Upper lobe of right lung (tissue), 1 donor: ENCODE results near the gene MYO18B. TPM values are rescaled to one million over a fixed set of nuclear protein-coding genes. Genes with fewer than 3 reads are reported as not detected.

Experiments
- ATAC-seq: fragments of 200-7000 bp; cut with Tn5 transposase; one replicate; pipeline ENCODE4 v1.9.1; 2020; ENCODE audit warnings: mild to moderate bottlenecking, moderate library complexity
- DNase-seq: peaks from one replicate; pipeline ENCODE4 v3.0.0-alpha.2; 2020
- H3K27ac ChIP-seq: fragments of 200-600 bp; one replicate; pipeline ENCODE4 v1.8.0; 2022
- H3K27me3 ChIP-seq: fragments of 200-600 bp; one replicate; pipeline ENCODE4 v1.8.0; 2022; ENCODE audit warnings: mild to moderate bottlenecking
- H3K36me3 ChIP-seq: fragments of 200-600 bp; one replicate; pipeline ENCODE4 v1.8.0; 2022
- H3K4me1 ChIP-seq: fragments of 200-600 bp; one replicate; pipeline ENCODE4 v1.8.0; 2022
- H3K4me3 ChIP-seq: fragments of 200-600 bp; one replicate; pipeline ENCODE4 v1.8.0; 2022; ENCODE audit warnings: mild to moderate bottlenecking
- H3K9me3 ChIP-seq: fragments of 200-600 bp; one replicate; pipeline ENCODE4 v1.8.0; 2022
- intact Hi-C: fragments of 100-400 bp; cut with DNase I; formaldehyde crosslinking; loops from one replicate; pipeline ENCODE4 v1.11.0; 2022
- total RNA-seq: library from RNA; stranded (reverse); fragmentation: NEBNext Ultra II Directional; extraction: Animal tissue kit (Norgen Biotek cat#: 25700); gene quantifications from one replicate; pipeline ENCODE4 v1.2.1, GENCODE V29; 2021
- TF ChIP-seq, protein P1 (sequence below): fragments of 200-600 bp; IDR thresholded peaks from one replicate; pipeline ENCODE4 v1.8.0; 2022; ENCODE audit warnings: antibody characterized with exemption
- donor health status: DM: no; HTN: yes; CAD: no; lungs with severe emphysema.

MYO18B gene
- total RNA-seq, 1 donor from 2014 or later, result 0.14 TPM

DNA sequence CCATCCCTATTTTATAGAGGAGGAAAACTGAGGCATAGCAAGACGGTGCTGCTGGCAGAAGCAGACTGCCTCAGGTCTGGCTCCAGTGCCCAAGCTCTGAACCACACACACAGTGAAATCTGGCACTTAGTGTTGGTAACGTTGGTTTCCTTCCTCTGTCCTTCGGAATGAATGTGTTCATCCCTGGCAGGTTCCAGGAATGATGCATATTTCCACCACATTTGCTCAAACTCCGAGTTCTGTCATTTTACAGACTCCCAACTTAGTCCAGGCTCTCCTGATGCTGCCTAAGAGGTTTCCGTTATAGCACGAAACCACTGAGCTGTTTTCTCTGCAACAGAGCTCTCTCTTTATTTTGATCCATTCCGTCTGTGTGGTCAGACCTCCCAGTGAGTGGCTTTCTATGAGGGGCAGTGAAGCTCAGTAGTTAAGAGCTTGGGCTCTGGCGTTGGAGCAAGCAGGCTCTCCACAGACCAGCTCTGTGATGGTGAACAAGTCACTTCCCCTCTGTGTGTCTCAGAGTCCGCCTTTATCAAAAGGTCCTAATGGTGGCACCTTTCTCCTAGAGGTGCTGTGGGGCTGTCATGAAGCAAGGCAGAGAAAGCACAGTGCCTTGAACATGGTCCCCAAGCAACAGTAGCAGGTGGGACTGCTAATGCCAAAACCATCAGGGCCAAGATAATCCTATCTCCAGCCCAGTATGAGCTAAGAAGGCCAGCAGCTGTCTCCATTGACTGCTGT is 200.3 kb downstream of the MYO18B start:
- H3K27ac ChIP-seq, result no peak overlapping the region
- intact Hi-C loops, result no loop called here
- no peak for ATAC-seq

DNA sequence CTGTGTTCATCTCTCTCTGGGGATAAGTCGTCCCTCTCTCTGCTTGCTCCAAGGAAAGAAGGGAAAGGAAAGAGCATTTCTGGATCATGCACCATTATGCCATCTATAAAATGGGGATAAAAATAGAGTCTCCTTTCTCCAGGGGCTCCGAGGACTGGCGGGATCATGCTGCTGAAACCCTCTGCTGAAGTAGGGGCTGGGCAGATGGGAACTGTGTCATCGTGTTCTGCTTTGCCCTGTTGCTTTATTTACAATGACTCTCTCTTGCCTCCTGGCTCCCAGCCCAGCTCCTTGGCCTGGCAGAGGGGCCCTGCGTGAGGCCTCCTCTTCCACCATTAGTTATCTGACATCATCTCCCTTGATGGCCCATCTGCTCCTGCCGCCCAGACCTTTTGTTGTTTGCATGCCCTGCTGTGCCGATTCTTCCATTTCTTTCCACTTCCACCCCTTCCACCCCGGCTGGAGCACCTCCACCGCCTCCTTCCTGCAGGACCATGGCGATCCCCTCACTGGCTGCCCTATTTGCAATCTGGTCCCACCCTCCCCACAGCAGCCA is 200.9 kb downstream of the MYO18B start:
- no peaks in the 10 kb centered on the region for H3K36me3 ChIP-seq
- TF ChIP-seq, protein P1, sequence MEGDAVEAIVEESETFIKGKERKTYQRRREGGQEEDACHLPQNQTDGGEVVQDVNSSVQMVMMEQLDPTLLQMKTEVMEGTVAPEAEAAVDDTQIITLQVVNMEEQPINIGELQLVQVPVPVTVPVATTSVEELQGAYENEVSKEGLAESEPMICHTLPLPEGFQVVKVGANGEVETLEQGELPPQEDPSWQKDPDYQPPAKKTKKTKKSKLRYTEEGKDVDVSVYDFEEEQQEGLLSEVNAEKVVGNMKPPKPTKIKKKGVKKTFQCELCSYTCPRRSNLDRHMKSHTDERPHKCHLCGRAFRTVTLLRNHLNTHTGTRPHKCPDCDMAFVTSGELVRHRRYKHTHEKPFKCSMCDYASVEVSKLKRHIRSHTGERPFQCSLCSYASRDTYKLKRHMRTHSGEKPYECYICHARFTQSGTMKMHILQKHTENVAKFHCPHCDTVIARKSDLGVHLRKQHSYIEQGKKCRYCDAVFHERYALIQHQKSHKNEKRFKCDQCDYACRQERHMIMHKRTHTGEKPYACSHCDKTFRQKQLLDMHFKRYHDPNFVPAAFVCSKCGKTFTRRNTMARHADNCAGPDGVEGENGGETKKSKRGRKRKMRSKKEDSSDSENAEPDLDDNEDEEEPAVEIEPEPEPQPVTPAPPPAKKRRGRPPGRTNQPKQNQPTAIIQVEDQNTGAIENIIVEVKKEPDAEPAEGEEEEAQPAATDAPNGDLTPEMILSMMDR, result no peak
- H3K9me3 ChIP-seq, result no peaks in the 10 kb centered on the region
- no peak for ATAC-seq
- no peaks in the 10 kb centered on the region for H3K4me1 ChIP-seq
- no peak for DNase-seq
- H3K27me3 ChIP-seq, result peaks cover 9% of the 10 kb centered on the region
- intact Hi-C loops, result no loop called here
- no peak overlapping the region for H3K4me3 ChIP-seq
- no peak overlapping the region for H3K27ac ChIP-seq

More for the DNA sequence above, 200.3 kb downstream of the MYO18B start:
- H3K4me1 ChIP-seq, result no peaks in the 10 kb centered on the region
- DNase-seq, result no peak
- no peaks in the 10 kb centered on the region for H3K36me3 ChIP-seq
- H3K27me3 ChIP-seq, result peaks cover 9% of the 10 kb centered on the region
- no peak overlapping the region for H3K4me3 ChIP-seq
- TF ChIP-seq, protein P1, result no peak
- H3K9me3 ChIP-seq, result no peaks in the 10 kb centered on the region

DNA sequence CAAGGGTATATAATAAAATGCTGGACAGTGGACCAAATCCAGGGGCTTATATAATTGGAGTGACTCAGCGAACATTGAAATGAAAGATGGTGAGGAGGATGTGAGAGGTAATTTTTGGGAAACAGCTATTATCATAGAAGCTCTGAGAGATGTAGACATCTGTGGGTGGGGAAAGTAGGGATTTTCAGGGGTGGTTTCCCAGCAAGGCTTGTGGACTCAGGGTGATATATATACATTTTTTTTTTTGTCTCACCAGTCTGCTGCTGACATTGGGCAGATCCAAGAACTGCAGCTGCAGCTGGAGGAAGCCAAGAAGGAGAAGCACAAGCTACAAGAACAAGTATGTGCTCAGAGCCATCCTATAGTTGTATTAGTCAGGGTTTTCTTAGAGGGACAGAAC is 208.1 kb downstream of the MYO18B start:
- H3K27ac ChIP-seq, result no peak overlapping the region
- intact Hi-C loops, result no loop called here
- ATAC-seq (no peak), DNase-seq (no peak)
- no peaks in the 10 kb centered on the region for H3K36me3 ChIP-seq
- no peak overlapping the region for H3K4me3 ChIP-seq
- TF ChIP-seq, protein P1, result no peak
- H3K27me3 ChIP-seq, result peaks cover 10% of the 10 kb centered on the region
- H3K4me1 ChIP-seq, result no peaks in the 10 kb centered on the region
- H3K9me3 ChIP-seq, result no peaks in the 10 kb centered on the region

DNA sequence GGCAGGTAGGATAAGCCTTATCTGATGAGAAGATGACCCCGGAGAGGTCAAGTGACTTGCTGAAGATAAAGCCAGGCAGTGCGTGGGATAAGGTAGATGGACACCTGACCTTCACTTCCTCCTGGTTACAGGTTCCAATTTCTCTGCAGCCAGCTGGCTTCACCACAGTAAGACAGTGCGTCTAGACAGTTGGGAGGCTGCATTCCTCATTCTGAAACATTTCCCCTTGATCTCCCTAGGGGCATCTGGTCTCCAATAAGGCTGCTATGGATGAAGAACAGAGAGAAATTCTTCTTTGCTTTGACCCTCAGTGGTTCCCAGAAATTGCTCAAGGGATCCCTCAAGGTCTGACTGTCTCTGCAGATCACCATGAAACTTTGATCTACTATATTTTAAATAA is 211.3 kb downstream of the MYO18B start:
- H3K4me1 ChIP-seq, result no peaks in the 10 kb centered on the region
- H3K9me3 ChIP-seq, result no peaks in the 10 kb centered on the region
- ATAC-seq, result no peak
- H3K4me3 ChIP-seq, result no peak overlapping the region
- intact Hi-C loops, result no loop called here
- no peak overlapping the region for H3K27ac ChIP-seq
- peaks cover 7% of the 10 kb centered on the region for H3K27me3 ChIP-seq
- TF ChIP-seq, protein P1, result no peak
- H3K36me3 ChIP-seq, result no peaks in the 10 kb centered on the region
- no peak for DNase-seq

DNA sequence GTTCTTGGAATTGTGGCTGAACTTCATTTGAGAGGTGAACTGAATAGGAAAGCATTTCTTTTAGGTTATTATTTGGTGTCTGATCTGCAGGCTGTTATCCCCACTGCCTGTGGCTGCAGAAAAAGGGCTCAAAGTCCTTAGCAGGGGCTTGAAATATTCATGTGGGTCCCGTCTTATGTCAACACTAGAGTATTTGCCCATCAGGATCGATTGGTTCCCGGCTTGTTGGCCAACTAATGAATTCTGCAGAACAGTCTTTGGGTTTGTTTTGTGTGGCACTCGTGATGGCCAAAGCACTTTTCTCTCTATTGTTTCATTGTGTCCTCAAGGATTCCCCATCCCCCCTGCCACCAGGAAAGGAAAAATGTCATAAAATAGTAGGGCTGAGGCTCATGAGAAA is 211.9 kb downstream of the MYO18B start:
- Histone ChIP-seq H3K27me3 (peaks cover 7% of the 10 kb centered on the region), H3K27ac (no peak overlapping the region), H3K4me3 (no peak overlapping the region), H3K4me1 (no peaks in the 10 kb centered on the region), H3K9me3 (no peaks in the 10 kb centered on the region), H3K36me3 (no peaks in the 10 kb centered on the region)
- no peak for ATAC-seq
- intact Hi-C loops, result no loop called here
- no peak for DNase-seq
- TF ChIP-seq, protein P1, result no peak
